A172 (cell line): ENCODE measurements around the gene SSR2. TPM values are rescaled to one million over a fixed set of nuclear protein-coding genes. Genes with fewer than 3 reads are reported as not detected.

Experiments used
- DNase-seq: peaks from one replicate; pipeline ENCODE4 v3.0.0-alpha.2; 2015; ENCODE audit warnings: low spot score
- total RNA-seq: library from RNA; depleted of rRNA; stranded (reverse); fragments of >200 nt; shearing (Covaris generic); gene quantifications from 2 replicates; pipeline ENCODE4 v1.2.3, GENCODE V29; 2014; rRNA removed

The SSR2 gene
- 573 and 778 TPM in 2 replicates for total RNA-seq

DNA sequence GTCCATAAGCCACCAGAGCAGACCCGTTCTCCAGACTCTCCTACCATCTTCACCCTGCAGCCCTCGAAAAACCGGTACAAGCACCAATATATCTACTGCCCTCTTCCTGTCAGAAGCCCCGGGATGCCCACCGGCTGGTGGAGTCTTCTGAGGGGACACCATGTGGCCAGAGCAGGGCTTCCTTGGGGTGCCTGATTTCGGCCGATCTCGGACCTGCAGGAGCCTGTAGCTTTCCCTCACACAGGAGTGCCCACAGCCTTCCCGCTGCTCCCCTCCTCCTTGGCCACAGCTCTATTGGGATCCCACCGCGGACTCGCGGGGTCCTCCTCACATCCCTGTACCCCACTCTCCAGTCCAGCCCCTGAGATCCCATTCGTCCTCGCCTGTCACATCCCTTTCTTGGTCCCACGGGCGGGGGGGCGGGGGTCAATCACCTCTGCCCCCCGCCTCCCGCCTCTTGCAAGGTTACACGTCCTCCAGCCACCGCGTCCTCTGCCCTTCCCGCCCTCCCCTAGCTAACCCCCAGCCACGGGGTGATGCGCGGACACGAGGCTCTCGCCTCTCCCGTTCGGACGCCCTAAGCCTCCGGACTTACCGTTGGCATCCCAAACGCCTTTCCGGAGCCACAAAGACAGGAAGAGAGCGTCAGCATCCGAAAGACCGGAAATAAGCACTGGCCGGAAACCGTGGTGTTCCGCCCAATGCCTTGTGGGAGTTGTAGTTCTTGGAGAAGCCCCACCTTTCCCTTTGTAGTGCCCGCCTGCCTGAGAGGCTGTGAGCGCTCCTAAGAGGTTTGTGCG is at the start of gene SSR2:
Gene SSR2 (minus strand): TSS at position 659 of the 800 bp plus-strand sequence. CDS start 784 bp downstream, outside the sequence.
- DNase-seq = peak; percentile 99

DNA sequence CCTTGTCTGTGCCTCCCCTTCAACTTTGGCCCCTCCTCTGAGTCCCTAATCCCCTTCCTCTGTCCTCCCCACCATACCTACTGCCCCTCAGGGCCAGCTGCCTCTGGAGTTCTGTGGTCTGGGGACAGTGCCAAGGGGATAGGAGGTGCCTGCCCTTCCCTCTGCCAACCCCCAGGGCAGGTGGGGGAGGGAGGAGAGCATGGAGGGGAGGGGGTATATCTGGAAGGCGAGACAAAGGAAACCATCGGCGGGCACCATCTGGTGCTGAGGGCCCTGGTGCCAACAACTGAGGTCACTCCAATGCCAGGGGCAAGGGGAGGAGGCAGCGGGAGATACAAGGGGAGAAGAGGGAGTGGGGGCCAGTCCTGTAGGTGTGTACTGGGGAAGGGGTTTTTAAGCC is 49.8 kb upstream of the SSR2 start:
- DNase-seq = no peak

DNA sequence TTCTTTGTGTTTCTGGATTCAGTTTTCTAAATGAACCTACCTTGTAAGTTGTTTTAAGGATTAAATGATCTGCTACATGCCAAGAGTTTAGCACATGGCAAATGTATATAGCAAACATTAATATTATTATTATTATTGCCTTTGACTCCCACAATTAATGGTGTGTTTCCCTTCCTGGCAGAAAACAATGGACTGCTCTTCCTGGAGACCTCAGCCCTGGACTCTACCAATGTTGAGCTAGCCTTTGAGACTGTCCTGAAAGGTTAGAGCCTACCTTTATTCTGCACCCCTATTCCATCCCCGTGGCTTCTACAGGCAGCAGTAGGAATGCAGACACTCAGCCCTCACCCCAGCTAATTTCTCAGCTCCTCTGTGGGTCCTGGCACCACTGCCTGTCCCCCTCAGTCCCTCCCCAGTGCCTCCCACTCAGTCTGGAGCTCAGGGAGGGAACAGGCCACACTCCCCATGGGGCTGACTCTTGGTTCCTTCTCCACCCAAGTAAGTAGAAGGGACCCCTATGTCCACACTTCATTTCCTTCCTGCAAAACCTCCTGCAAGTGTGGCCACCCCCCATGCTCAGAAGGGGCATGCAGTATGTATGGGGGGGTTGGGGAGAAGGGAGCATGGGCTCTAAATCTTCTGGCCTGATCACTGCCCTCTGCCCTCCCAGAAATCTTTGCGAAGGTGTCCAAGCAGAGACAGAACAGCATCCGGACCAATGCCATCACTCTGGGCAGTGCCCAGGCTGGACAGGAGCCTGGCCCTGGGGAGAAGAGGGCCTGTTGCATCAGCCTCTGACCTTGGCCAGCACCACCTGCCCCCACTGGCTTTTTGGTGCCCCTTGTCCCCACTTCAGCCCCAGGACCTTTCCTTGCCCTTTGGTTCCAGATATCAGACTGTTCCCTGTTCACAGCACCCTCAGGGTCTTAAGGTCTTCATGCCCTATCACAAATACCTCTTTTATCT is 49.0 kb upstream of the SSR2 start:
- no peak for DNase-seq

DNA sequence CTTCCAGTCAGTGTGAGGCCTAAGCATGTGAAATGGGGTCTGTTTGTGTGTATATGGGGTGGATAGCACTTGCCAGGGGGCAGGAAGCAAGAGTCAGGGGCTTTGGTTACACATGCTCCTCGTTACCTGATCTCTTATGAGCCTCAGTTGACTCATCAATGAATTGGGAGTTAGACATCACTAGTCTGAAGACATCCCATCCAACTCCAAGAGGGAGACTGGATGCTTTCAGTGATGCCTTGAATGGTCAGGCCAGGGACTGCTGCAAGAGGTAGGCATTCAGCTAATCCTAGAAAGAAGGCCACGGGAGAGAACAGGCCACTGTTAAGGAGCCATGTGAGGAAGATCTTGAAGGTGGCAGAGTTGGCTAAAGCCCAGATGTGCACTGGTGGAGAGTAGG is 46.5 kb upstream of the SSR2 start:
- no peak for DNase-seq

DNA sequence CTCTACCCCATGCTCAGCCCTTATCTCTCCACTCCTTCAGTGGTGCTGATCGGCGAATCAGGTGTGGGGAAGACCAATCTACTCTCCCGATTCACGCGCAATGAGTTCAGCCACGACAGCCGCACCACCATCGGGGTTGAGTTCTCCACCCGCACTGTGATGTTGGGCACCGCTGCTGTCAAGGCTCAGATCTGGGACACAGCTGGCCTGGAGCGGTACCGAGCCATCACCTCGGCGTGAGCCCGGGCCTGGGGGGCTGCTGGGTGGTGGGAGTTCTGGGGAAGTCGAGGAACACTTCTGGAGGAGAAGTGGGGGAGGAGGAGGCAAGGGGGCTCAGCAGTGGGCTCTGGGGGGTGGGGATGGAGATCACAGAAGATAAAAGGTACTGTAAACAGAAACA is 45.1 kb upstream of the SSR2 start:
- no peak for DNase-seq

DNA sequence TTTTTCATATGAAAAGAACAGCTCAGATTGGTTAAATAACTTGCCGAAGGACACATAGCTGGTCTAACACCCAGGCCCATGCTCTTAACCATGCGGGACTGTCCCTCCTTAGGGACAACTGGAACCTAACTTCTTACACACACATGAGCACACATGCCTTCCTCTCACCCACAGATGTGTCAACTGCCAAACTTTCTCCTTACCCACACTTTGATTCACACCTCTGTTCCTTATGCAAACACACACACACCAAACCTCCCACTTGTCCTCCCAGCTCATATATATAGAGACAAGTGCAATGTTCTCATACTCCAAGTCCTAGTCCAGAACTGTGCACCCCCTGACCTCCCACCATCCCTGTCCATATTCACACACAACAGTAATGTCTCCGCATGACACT is 44.5 kb upstream of the SSR2 start:
- no peak for DNase-seq

DNA sequence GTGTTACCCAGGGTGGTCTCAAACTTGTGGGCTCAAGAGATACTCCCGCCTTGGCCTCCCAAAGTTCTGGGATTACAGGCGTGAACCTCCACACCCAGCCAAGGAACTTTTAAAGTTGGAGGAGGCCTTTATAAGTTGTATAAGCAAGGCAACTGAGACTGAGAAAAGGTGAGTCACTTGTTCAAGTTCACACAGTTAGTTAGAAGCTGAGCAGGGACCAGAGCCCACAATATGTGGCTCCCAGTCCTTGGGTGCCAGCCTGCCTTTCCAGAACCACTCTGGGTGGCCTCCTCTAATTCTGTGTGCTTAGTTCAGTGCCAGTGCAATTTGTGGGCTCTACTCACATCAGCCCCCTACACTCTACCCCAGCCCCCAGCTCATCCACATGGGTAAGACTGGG is 43.9 kb upstream of the SSR2 start:
- no peak for DNase-seq

DNA sequence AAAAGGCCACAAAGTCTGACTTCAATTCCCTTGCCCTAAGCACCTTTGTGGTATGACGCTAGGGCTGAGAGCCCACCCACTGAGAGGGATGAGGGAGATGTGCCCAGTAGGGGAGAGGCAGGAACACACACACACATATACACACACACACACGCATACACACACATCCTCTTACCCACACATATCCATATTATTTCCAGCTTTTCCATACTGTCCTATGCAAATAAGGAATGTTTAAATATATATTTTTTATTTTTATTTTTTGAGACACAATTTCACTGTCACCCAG is 43.2 kb upstream of the SSR2 start:
- no peak for DNase-seq

DNA sequence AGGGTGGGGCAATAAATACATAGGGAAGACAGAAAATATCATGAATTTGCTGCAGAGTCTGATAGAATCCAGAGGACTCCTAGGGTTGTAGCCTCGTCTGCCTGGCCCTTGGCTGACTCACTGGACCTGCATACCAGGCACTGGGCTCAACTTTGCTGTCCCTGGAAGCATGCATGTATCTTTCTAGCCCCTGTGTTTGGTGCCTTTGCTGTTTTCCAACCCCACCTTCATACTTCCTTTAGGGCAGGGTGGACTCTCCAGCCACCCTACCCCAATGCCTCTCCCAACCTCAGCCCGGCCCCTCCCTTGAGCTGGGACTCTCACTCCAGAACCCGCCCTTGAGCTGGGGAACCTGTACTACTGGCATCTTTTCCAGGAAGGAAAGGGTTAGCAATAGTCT is 41.4 kb upstream of the SSR2 start:
- no peak for DNase-seq

DNA sequence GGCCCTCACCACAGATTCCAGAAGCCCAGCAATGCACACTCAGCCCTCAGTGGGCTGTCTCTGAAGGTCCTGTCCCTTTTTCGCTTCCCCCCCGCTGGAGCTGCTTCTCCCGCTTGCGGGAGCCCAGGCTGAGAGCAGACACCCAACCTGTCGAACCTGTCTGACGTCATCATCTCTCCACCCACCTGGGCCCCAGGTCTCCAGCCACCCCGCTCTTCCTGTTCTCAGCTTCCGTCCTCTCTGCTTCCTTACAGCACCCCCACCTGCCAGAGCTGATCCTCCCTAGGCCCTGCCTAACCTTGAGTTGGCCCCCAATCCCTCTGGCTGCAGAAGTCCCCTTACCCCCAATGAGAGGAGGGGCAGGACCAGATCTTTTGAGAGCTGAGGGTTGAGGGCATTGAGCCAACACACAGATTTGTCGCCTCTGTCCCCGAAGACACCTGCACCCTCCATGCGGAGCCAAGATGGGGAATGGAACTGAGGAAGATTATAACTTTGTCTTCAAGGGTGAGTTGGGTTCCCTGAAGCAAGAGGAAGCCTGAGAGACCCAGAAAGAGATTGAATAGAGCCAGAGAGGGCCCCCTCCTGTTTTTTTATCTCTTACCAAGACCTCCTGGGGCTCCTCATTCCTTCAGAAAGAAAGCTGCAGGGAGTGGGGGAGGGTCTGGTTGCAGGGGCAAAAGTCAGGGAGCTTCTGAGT is 40.3 kb upstream of the SSR2 start, which contains the start of gene RAB25:
Gene RAB25 (plus strand): TSS at position 224 of the 700 bp plus-strand sequence. CDS start 241 bp downstream, at position 465.
- DNase-seq = no peak

DNA sequence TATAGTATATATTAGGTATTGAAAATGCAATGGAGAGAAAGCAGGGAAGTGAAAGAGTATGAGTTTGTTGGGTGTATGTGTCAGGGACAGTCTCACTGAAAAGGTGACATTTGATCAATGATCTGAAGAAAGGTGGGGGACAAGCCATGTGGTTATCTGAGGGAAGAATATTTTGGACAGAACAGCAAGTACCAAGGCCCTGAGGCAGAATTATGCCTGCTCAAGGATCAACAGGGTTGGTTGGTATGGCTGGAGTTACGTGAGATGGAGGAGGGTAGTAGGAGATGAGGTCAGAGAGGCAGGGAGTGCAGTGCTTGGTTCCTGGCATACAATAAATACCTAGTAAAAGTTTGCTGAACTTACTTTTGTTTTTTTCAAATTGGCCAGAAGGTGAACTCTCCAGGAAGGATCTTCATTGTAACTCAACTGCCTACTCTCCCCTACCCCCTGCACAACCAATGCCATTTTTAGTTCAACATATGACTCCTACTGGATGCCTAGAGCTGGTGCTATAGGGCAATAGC is 35.6 kb upstream of the SSR2 start:
- DNase-seq = no peak

DNA sequence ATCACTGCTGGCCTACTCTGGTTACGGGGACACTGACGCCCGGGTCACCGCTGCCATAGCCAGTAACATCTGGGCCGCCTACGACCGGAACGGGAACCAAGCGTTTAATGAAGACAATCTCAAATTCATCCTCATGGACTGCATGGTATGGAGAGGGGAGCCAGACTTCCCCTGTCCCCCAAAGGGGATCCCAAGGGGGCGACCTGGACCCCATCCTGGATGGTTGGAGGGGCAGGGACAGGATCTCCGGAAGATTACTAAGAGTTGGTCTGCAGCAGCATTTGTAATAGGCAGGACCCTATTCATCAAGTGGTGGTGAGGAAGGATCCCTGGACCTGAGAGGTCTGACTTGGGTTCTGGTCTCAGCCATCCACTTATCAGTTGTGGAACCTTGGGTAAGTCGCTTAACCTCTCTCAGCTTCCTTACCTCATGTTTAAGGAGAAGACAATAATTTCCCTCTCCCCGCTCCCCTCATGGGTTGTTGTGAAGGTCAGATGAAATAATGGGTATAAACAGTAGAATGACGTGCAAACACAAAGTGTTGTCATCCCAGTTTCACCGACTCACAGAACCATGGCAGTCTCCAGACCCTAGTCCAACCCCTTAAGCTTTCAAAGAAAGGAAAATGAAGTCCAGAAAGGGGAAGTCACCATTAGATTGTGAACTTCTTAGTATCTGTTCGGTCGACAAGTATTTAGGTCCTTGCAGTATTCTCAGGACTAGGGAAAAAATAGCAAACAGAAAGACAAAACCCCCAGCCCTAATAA is 34.7 kb upstream of the SSR2 start:
- no peak for DNase-seq

DNA sequence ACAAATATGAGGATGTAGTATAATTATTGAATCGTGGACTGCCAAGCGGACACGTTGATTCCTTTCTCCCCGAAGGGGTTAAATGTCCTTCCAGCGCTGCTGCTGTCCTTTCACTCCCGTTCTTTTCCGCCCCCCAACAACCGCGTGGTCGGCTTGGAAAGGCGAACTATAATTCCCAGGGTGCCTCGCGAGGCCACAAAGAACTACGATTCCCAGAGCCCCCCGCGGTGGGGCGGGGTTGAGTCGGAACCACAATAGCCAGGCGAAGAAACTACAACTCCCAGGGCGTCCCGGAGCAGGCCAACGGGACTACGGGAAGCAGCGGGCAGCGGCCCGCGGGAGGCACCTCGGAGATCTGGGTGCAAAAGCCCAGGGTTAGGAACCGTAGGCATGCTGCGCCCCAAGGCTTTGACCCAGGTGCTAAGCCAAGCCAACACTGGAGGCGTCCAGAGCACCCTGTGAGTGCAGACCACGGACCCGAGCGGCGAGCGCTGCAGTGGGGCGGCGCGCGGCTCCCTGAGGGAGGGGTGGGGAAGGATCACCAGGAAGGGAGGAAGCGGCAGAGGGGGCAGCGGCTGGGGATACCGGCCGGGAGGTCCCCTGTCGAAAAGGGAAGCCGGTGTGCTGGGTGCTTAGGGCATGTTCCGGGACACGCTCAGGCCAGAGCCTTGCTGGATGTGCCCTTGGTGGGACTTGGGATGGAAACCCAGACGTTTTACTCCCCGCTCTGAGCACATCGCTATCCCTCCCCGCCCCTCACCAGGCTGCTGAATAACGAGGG is 33.9 kb upstream of the SSR2 start, which contains the start of gene LAMTOR2:
Gene LAMTOR2 (plus strand): TSS at position 283 of the 781 bp plus-strand sequence. CDS start 108 bp downstream, at position 391.
- peak; percentile 99 for DNase-seq

DNA sequence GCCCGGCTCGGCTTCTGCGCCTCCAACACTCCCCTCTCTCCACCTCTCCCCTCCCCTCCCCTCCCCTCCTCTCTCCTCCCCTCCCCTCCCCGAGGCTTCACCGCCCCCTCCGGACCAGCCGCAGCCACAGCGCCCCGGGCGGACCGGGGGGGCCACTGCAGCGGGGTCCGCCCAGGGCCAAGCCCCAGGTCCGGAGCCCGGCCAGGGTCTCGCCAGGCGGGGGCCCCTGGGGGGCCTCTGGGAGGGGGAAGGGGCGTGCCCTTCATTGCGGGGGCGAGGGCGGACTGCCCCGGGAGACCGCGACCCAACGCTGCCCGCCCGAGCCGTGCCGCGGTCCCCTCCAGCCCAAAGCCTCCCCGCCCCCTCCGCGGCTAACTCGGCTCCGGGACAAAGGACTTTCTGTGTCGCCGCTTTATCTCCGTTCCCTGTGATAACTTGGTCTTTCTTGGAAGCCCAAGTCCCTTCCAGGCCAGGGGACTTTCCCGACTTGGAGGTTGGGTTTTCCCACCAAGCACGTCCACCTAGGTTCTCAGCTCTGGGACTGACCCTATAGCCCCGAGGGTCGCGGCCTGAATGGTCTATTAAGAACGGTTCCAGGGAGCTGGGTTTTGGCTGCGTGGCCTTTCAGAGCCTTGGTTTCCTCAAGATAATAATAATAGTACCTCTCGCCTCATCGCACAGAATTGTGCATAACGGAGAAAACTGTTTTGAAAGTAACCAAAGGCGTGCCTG is 33.2 kb upstream of the SSR2 start, which contains the start of gene UBQLN4:
Gene UBQLN4 (minus strand): TSS at position 31 of the 732 bp plus-strand sequence. CDS start 97 bp downstream, outside the sequence.
- DNase-seq = peak; percentile 78

DNA sequence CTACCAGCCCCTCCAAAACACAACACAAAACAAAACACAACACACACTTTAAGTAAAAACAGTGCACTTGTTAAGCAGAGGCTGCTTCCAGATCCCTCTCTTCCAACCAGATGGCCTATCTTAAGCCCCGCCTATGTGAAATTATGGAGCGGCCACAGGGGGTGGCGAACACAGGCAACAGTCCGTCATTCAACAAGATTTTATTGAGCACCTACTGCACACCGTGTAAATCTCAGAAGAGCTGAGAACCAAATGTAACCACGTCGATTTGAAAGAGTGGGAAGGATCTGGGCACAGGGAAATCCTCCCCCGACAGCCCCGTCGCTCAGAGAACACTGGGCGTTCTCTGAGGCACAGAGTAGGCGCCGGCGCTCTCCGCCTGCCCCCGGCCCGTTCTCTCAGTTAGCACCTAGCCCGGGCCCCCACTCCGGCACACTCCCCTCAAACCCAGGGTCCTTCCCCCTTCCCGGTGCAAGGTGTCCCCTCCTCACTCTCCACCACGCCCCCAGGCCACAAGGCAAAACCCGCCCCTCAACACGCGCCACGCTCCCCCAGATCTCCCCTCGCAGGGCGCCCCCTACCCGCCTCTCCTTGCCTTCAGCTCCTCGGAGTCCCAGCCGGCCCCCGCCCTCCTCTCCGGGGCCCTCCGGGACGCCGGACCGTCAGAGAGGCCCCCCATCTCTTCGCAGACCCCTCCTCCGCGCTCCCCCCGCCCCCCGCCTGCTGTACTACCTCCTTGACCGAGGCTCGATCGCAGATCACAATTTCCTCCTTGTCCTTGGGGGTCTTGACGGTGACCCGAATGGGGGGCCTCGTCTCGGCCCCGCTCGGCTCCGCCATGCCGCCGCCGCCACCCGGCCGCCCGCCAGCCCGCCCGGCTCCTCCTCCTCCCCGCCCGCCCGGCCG is 32.4 kb upstream of the SSR2 start:
- DNase-seq = peak; percentile 80

DNA sequence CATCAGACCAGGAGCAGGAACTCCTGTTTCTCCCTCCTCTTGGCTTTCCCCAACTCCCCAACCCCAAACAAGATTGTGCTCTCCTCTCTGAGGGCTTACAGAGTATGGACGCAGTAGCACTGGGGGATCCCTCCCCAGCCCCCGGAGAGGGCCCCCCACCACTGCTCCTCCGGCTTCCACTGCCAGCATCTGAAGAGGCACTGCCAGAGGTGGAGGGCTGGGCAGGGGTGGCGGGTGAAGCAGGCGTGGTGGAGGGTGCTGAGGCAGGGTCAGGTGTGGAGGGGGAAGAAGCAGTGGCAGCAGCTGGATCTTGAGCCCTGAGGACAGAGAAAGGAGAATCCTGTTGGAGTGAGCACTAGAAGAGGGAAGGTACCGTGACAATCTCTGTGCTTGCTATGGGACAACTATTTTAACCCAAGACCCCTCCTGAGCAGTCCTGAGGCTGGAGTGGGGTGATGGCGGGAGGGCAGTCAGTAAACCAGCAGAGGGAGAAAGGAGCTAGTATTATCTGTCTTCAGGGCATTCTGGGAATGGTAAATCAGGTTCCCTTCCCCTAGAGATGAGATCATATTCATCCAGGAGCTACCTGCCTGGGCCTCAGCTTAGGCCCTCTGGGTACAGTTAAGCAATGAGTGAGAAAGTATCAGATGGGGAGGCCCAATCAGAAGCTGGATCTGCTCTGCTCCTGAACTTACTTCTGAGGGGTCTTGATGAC is 30.4 kb upstream of the SSR2 start:
- no peak for DNase-seq

DNA sequence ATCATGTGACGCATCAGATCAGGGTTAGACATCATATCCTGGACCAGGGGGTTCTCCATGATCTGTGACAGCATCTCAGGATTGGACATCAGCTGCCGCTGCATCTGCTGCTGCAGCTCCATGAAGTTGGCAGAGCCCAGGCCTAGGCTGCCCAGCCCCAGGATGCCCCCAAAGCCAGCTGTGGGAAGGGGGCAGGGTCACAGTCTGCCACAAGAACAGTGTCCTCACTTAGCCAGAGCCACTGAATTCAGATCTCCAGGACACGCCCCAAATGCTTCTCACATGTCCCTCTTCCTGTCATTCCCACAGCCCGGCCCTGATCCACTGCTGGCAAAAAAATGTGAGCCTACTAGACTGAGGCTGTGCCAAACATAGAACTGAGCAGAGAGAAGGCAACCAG is 29.6 kb upstream of the SSR2 start:
- no peak for DNase-seq
